ENCODE measurements around the gene ZMPSTE24. TPM values are rescaled to one million over a fixed set of nuclear protein-coding genes. Genes with fewer than 3 reads are reported as not detected.
A peak's percentile ranks its signal among the peaks of the same experiment; 100 is the strongest.

The ZMPSTE24 gene
- total RNA-seq, 4 donors from 2014 or later, result 30.3 to 42.2 (median 34.9) TPM

DNA sequence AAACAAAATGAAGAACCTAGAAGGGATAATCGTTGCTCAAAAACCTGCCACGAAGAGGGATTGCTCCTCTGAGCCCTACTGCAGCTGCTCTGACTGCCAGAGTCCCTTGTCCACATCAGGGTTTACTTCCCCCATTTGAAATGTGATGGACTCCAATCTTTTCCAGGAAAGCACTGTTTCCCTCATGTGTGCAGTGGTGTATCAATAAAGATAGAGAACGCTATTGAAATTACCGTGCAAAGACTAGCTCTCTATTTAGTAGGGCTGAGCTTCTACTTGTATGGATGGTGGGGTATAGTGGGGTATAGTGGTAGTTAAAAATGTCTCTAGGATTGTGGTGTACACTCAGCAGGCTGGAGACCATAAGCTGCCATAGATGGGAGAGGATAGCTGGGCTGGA lies 6.6 kb upstream of the ZMPSTE24 start:
- Histone ChIP-seq H3K36me3 (no peaks in the 10 kb centered on the region), H3K4me1 (peaks cover 9% of the 10 kb centered on the region), H3K27me3 (no peaks in the 10 kb centered on the region), H3K9me3 (no peaks in the 10 kb centered on the region), H3K27ac (no peak overlapping the region), H3K4me3 (no peak overlapping the region)
- no peak for TF ChIP-seq POLR2AphosphoS5 (IDR thresholded peaks at IDR 0.05)
- no peak for TF ChIP-seq EP300 (IDR thresholded peaks at IDR 0.05)
- TF ChIP-seq POLR2A (IDR thresholded peaks at IDR 0.05), result no peak
- TF ChIP-seq, protein P1, sequence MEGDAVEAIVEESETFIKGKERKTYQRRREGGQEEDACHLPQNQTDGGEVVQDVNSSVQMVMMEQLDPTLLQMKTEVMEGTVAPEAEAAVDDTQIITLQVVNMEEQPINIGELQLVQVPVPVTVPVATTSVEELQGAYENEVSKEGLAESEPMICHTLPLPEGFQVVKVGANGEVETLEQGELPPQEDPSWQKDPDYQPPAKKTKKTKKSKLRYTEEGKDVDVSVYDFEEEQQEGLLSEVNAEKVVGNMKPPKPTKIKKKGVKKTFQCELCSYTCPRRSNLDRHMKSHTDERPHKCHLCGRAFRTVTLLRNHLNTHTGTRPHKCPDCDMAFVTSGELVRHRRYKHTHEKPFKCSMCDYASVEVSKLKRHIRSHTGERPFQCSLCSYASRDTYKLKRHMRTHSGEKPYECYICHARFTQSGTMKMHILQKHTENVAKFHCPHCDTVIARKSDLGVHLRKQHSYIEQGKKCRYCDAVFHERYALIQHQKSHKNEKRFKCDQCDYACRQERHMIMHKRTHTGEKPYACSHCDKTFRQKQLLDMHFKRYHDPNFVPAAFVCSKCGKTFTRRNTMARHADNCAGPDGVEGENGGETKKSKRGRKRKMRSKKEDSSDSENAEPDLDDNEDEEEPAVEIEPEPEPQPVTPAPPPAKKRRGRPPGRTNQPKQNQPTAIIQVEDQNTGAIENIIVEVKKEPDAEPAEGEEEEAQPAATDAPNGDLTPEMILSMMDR (IDR thresholded peaks at IDR 0.05), result no peak
- no peak for DNase-seq (ENCODE audit: low spot score in 2 of 2)
- 82% methylated on average over 4 of the region's 4 CpGs for WGBS

DNA sequence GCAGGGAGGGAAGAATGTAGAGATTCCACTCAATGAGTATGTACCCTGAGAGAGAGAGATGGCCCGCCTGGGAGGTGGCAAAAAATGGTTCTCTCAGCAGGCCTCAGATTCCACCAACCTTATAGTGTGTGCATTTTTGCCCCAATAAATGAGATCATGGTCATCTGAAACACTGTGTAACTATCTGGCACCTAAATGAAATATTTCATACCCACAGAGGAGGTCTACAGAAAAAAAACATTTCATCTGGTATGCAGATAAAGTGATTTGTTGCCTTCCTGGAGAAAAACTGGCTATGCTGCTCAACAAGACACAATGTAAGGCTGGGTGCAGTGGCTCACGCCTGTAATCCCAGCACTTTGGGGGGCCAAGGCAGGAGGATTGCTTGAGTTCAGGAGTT lies 5.4 kb upstream of the ZMPSTE24 start:
- Histone ChIP-seq H3K27me3 (no peaks in the 10 kb centered on the region), H3K4me3 (no peak overlapping the region), H3K36me3 (no peaks in the 10 kb centered on the region), H3K4me1 (peaks cover 14% of the 10 kb centered on the region), H3K9me3 (no peaks in the 10 kb centered on the region), H3K27ac (no peak overlapping the region)
- 88% methylated on average over 2 of the region's 2 CpGs for WGBS
- no peak for DNase-seq (ENCODE audit: low spot score in 2 of 2)
- TF ChIP-seq, protein P1 (IDR thresholded peaks at IDR 0.05), result no peak
- no peak for TF ChIP-seq EP300 (IDR thresholded peaks at IDR 0.05)
- no peak for TF ChIP-seq POLR2A (IDR thresholded peaks at IDR 0.05)
- TF ChIP-seq POLR2AphosphoS5 (IDR thresholded peaks at IDR 0.05), result no peak

DNA sequence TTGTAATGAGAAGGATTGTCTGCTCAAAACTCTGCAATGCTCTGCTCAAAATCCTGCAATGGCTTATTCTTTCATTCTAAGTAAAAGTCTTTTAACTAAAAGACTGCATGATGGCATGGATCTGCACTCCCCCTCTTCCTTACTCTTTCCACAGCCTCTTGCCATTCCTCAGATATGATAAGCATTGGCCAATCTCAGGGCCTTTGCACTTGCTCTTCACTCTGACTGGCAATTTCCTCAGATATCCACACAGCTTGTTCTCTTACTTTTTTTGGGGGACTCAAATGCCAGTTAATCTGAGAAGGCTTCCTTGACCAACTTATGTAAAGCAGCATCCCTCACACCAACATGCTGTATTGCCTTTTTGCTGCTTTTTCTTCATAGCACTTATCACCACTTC lies 2.8 kb upstream of the ZMPSTE24 start:
- Histone ChIP-seq H3K27me3 (no peaks in the 10 kb centered on the region), H3K36me3 (no peaks in the 10 kb centered on the region), H3K4me1 (peaks cover 30% of the 10 kb centered on the region), H3K27ac (no peak overlapping the region), H3K4me3 (no peak overlapping the region), H3K9me3 (no peaks in the 10 kb centered on the region)
- TF ChIP-seq EP300 (IDR thresholded peaks at IDR 0.05), result no peak
- TF ChIP-seq POLR2AphosphoS5 (IDR thresholded peaks at IDR 0.05), result no peak
- no peak for TF ChIP-seq POLR2A (IDR thresholded peaks at IDR 0.05)
- TF ChIP-seq, protein P1 (IDR thresholded peaks at IDR 0.05), result no peak
- no peak for DNase-seq (ENCODE audit: low spot score in 2 of 2)

GRCh38 chr1:40256401-40257084 lies 1.5 kb upstream of the ZMPSTE24 start:
- Histone ChIP-seq H3K4me1 (peaks cover 31% of the 10 kb centered on the region), H3K27ac (peak overlapping the region; percentile 96), H3K27me3 (no peaks in the 10 kb centered on the region), H3K9me3 (no peaks in the 10 kb centered on the region), H3K36me3 (peaks cover 9% of the 10 kb centered on the region), H3K4me3 (peak overlapping the region; percentile 89)
- WGBS, result 52% methylated on average over 6 of the region's 6 CpGs
- no peak for TF ChIP-seq POLR2A (IDR thresholded peaks at IDR 0.05)
- TF ChIP-seq POLR2AphosphoS5 (IDR thresholded peaks at IDR 0.05), result no peak
- DNase-seq (ENCODE audit: low spot score in 2 of 2), result no peak

DNA sequence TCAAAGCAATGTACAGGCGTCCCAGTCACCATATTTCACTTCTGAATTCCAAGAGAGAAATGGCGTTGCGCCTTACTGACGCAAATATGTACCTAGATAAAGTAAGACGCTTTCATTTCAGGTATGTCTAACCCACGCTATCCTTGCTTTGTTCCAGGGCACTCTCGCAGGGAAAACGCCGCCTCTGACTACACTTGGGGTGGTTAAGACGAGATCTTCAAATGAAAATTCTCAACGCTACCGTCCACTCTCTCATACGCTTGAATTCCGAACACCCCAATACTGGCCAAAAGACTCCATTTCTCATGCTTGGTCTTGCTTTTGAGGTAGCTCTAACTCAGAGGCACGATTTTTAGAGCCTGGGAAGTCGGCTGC lies 736 bp upstream of the ZMPSTE24 start:
- WGBS, result under 1% methylated on average over 14 of the region's 16 CpGs
- TF ChIP-seq, protein P1 (IDR thresholded peaks at IDR 0.05), result peak in 1 of 2 donors; percentile 12
- no peak for TF ChIP-seq EP300 (IDR thresholded peaks at IDR 0.05)
- H3K4me1 ChIP-seq, result peaks cover 31% of the 10 kb centered on the region

DNA sequence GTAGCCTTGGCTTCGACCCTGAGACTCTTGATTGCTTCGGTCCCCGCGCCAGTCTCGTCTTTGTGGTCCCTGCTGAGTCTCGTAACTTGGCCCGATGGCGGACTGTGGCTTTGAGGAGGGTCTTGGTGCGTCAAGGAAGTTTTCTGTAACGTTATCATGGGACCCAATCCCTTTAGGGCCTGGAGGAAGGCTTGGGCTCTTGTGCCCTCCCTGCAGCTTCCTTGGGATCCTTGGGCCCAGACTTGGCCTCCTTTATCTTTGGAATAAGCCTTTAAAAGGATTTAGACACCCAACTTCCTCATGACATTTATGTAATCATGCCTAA lies 371 bp downstream of the ZMPSTE24 start:
- Histone ChIP-seq H3K4me1 (peaks cover 34% of the 10 kb centered on the region), H3K4me3 (peak overlapping the region; percentile 89), H3K36me3 (peaks cover 26% of the 10 kb centered on the region), H3K27ac (peak overlapping the region; percentile 96), H3K27me3 (no peaks in the 10 kb centered on the region), H3K9me3 (no peaks in the 10 kb centered on the region)
- no peak for DNase-seq (ENCODE audit: low spot score in 2 of 2)
- TF ChIP-seq EP300 (IDR thresholded peaks at IDR 0.05), result no peak
- no peak for TF ChIP-seq POLR2A (IDR thresholded peaks at IDR 0.05)
- TF ChIP-seq POLR2AphosphoS5 (IDR thresholded peaks at IDR 0.05), result no peak
- TF ChIP-seq, protein P1 (IDR thresholded peaks at IDR 0.05), result no peak
- 0% methylated on average over 10 of the region's 10 CpGs for WGBS

More for the DNA sequence above, 736 bp upstream of the ZMPSTE24 start:
- Histone ChIP-seq H3K36me3 (peaks cover 16% of the 10 kb centered on the region), H3K9me3 (no peaks in the 10 kb centered on the region), H3K4me3 (peak overlapping the region; percentile 89), H3K27me3 (no peaks in the 10 kb centered on the region), H3K27ac (peak overlapping the region; percentile 96)
- DNase-seq (ENCODE audit: low spot score in 2 of 2), result no peak
